ENCODE data around the gene RAPGEF1. TPM values are rescaled to one million over a fixed set of nuclear protein-coding genes. Genes with fewer than 3 reads are reported as not detected.

Gene RAPGEF1
- polyA plus RNA-seq, 1 donor from 2014 or later = 23.6 TPM

DNA sequence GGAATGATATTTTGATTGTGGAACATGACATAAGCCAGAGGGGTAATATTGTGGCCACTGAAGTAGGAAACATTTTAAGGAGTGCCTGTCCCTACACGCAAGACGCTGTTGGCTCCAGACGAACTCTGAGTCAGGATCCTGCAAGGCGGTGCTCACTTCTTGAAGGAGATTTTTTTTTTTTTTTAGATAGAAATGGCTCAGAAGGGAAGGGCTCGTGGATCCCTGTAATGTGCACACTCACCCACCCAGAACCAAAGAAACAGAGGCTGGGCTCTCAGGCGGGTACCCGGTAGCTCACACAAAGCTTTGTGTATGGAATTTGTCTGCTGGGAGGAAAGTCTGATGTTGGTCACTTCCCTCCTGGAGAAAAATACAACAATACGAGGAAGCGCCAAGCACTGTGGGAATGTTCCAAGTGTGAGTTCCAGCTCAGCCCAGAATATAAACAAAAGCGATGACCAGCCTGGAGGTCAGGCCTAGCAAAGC, 25.7 kb downstream of the RAPGEF1 start:
- Histone ChIP-seq H3K79me2 (replicated peaks; ENCODE audit: insufficient read depth, low read length) (peaks cover 4% of the 10 kb centered on the region), H3K27me3 (ENCODE audit: insufficient read depth, low read depth, low read length) (no peaks in the 10 kb centered on the region), H3K27ac (ENCODE audit: low read length) (no peak overlapping the region), H2AFZ (ENCODE audit: low read depth, low read length) (no peak overlapping the region), H3K9me2 (ENCODE audit: insufficient read depth, low read length) (no peaks in the 10 kb centered on the region), H3K36me3 (ENCODE audit: insufficient read depth, low read length) (no peaks in the 10 kb centered on the region), H3K9ac (ENCODE audit: low read length) (no peak overlapping the region), H3K9me3 (ENCODE audit: low read length) (no peaks in the 10 kb centered on the region), H3F3A (ENCODE audit: insufficient read depth, low read length, poor library complexity, severe bottlenecking) (no peaks in the 10 kb centered on the region), H3K4me3 (ENCODE audit: low read length) (no peak overlapping the region), H4K20me1 (ENCODE audit: insufficient read depth) (no peaks in the 10 kb centered on the region), H3K4me2 (ENCODE audit: low read length) (no peak overlapping the region)
- TF ChIP-seq RAD21 (conservative IDR thresholded peaks at IDR 0.05) = no peak
- no peak for TF ChIP-seq EZH2 (IDR thresholded peaks at IDR 0.05; ENCODE audit: borderline replicate concordance, insufficient read depth, low read length, poor library complexity, severe bottlenecking)
- TF ChIP-seq, protein P1, sequence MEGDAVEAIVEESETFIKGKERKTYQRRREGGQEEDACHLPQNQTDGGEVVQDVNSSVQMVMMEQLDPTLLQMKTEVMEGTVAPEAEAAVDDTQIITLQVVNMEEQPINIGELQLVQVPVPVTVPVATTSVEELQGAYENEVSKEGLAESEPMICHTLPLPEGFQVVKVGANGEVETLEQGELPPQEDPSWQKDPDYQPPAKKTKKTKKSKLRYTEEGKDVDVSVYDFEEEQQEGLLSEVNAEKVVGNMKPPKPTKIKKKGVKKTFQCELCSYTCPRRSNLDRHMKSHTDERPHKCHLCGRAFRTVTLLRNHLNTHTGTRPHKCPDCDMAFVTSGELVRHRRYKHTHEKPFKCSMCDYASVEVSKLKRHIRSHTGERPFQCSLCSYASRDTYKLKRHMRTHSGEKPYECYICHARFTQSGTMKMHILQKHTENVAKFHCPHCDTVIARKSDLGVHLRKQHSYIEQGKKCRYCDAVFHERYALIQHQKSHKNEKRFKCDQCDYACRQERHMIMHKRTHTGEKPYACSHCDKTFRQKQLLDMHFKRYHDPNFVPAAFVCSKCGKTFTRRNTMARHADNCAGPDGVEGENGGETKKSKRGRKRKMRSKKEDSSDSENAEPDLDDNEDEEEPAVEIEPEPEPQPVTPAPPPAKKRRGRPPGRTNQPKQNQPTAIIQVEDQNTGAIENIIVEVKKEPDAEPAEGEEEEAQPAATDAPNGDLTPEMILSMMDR (IDR thresholded peaks at IDR 0.05; ENCODE audit: poor library complexity, severe bottlenecking) = no peak
- TF ChIP-seq TAF1 (IDR thresholded peaks at IDR 0.05; ENCODE audit: low read depth) = no peak
- no peak for TF ChIP-seq EP300 (conservative IDR thresholded peaks at IDR 0.05; ENCODE audit: poor library complexity, severe bottlenecking)
- TF ChIP-seq MXI1 (conservative IDR thresholded peaks at IDR 0.05; ENCODE audit: poor library complexity, severe bottlenecking) = no peak
- no peak for TF ChIP-seq POLR2AphosphoS5 (IDR thresholded peaks at IDR 0.05)
- TF ChIP-seq, protein P2, sequence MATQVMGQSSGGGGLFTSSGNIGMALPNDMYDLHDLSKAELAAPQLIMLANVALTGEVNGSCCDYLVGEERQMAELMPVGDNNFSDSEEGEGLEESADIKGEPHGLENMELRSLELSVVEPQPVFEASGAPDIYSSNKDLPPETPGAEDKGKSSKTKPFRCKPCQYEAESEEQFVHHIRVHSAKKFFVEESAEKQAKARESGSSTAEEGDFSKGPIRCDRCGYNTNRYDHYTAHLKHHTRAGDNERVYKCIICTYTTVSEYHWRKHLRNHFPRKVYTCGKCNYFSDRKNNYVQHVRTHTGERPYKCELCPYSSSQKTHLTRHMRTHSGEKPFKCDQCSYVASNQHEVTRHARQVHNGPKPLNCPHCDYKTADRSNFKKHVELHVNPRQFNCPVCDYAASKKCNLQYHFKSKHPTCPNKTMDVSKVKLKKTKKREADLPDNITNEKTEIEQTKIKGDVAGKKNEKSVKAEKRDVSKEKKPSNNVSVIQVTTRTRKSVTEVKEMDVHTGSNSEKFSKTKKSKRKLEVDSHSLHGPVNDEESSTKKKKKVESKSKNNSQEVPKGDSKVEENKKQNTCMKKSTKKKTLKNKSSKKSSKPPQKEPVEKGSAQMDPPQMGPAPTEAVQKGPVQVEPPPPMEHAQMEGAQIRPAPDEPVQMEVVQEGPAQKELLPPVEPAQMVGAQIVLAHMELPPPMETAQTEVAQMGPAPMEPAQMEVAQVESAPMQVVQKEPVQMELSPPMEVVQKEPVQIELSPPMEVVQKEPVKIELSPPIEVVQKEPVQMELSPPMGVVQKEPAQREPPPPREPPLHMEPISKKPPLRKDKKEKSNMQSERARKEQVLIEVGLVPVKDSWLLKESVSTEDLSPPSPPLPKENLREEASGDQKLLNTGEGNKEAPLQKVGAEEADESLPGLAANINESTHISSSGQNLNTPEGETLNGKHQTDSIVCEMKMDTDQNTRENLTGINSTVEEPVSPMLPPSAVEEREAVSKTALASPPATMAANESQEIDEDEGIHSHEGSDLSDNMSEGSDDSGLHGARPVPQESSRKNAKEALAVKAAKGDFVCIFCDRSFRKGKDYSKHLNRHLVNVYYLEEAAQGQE (IDR thresholded peaks at IDR 0.05; ENCODE audit: borderline replicate concordance) = no peak
- no peak for TF ChIP-seq SMC3 (conservative IDR thresholded peaks at IDR 0.05; ENCODE audit: poor library complexity)

DNA sequence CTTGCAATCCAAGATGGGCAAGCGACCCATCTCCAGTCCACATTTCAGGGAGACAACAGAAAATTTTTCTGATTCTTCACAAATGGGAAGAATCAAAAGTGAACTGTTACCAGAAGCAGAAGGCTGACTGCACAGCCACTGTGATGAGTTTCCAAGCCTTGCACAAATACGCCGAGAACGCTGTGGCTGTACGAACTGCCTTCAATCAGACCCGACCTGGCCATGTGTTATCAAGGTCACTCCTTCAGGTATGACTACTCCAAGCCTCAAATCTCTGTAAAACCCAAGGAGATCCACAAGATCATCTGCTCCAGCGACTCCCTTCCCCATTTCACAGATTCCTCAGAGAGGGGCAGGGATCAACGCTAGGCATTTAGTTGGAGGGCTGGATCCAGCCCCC, 26.9 kb downstream of the RAPGEF1 start:
- Histone ChIP-seq H3K9me3 (ENCODE audit: low read length) (no peaks in the 10 kb centered on the region), H3K4me2 (ENCODE audit: low read length) (no peak overlapping the region), H4K20me1 (ENCODE audit: insufficient read depth) (no peaks in the 10 kb centered on the region), H2AFZ (ENCODE audit: low read depth, low read length) (no peak overlapping the region), H3K36me3 (ENCODE audit: insufficient read depth, low read length) (no peaks in the 10 kb centered on the region), H3K9ac (ENCODE audit: low read length) (no peak overlapping the region), H3K79me2 (replicated peaks; ENCODE audit: insufficient read depth, low read length) (peaks cover 4% of the 10 kb centered on the region), H3K9me2 (ENCODE audit: insufficient read depth, low read length) (no peaks in the 10 kb centered on the region), H3K27me3 (ENCODE audit: insufficient read depth, low read depth, low read length) (no peaks in the 10 kb centered on the region), H3F3A (ENCODE audit: insufficient read depth, low read length, poor library complexity, severe bottlenecking) (no peaks in the 10 kb centered on the region), H3K4me3 (ENCODE audit: low read length) (no peak overlapping the region), H3K27ac (ENCODE audit: low read length) (no peak overlapping the region)
- TF ChIP-seq SMC3 (conservative IDR thresholded peaks at IDR 0.05; ENCODE audit: poor library complexity) (no peak), RAD21 (conservative IDR thresholded peaks at IDR 0.05) (no peak), POLR2AphosphoS5 (IDR thresholded peaks at IDR 0.05) (no peak), MXI1 (conservative IDR thresholded peaks at IDR 0.05; ENCODE audit: poor library complexity, severe bottlenecking) (no peak), EZH2 (IDR thresholded peaks at IDR 0.05; ENCODE audit: borderline replicate concordance, insufficient read depth, low read length, poor library complexity, severe bottlenecking) (no peak), TAF1 (IDR thresholded peaks at IDR 0.05; ENCODE audit: low read depth) (no peak), EP300 (conservative IDR thresholded peaks at IDR 0.05; ENCODE audit: poor library complexity, severe bottlenecking) (no peak)
- TF ChIP-seq, protein P1 (IDR thresholded peaks at IDR 0.05; ENCODE audit: poor library complexity, severe bottlenecking) = no peak
- TF ChIP-seq, protein P2 (IDR thresholded peaks at IDR 0.05; ENCODE audit: borderline replicate concordance) = no peak
